Measurements from ENCODE around the gene SPAG9. TPM values are rescaled to one million over a fixed set of nuclear protein-coding genes. Genes with fewer than 3 reads are reported as not detected.

The SPAG9 gene
- total RNA-seq, 1 experiment from 2014 or later, result 144 TPM

- Histone ChIP-seq H3K27ac (ENCODE audit: low read length) (no peak overlapping the region), H3K4me1 (ENCODE audit: control insufficient read depth, insufficient read depth, low read length) (peaks cover 11% of the 10 kb centered on the region), H3K36me3 (ENCODE audit: control insufficient read depth, insufficient read depth, low read length) (no peaks in the 10 kb centered on the region), H3K27me3 (ENCODE audit: control insufficient read depth, insufficient read depth, low read length) (no peaks in the 10 kb centered on the region), H3K9me3 (ENCODE audit: control insufficient read depth, insufficient read depth, low read depth, low read length) (no peaks in the 10 kb centered on the region), H3K4me3 (ENCODE audit: low read depth in 2 of 2, low read length in 2 of 2) (no peak overlapping the region)
- in situ Hi-C loops (cut with HindIII; ENCODE audit: low pct_unique_long_range_greater_than_20kb, low sequenced_read_pairs) (no loop called here), intact Hi-C loops (cut with micrococcal nuclease; ENCODE audit: unreplicated experiment) (no loop called here)
- ChIA-PET CTCF (no interaction called here), POLR2A (no interaction called here)
- no peak for TF ChIP-seq SIN3A (IDR thresholded peaks at IDR 0.05; ENCODE audit: borderline replicate concordance, insufficient read depth, low read depth, low read length)
- TF ChIP-seq TCF7L2 (IDR thresholded peaks at IDR 0.05; ENCODE audit: low read depth, low read length), result no peak
- no peak for TF ChIP-seq POLR2AphosphoS5 (IDR thresholded peaks at IDR 0.05; ENCODE audit: low read depth, low read length)
- TF ChIP-seq CTCF (IDR thresholded peaks at IDR 0.05), result no peak
- TF ChIP-seq REST (IDR thresholded peaks at IDR 0.05; ENCODE audit: insufficient read depth in 1 of 2, low read depth in 2 of 2, low read length in 1 of 2), result no peak
- BruUV-seq (replicated peaks), result no TSS peak
- DNase-seq (ENCODE audit: low read depth, low spot score) (no peak), ATAC-seq (no peak)
Measured at GRCh38 chr17:51088287-51088686, 32.4 kb downstream of the SPAG9 start.

- TF ChIP-seq REST (IDR thresholded peaks at IDR 0.05; ENCODE audit: insufficient read depth in 1 of 2, low read depth in 2 of 2, low read length in 1 of 2) (no peak), TCF7L2 (IDR thresholded peaks at IDR 0.05; ENCODE audit: low read depth, low read length) (no peak), POLR2AphosphoS5 (IDR thresholded peaks at IDR 0.05; ENCODE audit: low read depth, low read length) (no peak), CTCF (IDR thresholded peaks at IDR 0.05) (no peak), SIN3A (IDR thresholded peaks at IDR 0.05; ENCODE audit: borderline replicate concordance, insufficient read depth, low read depth, low read length) (no peak)
- no peak for ATAC-seq
- H3K27ac ChIP-seq (ENCODE audit: low read length), result no peak overlapping the region
- no TSS peak for BruUV-seq (replicated peaks)
- H3K9me3 ChIP-seq (ENCODE audit: control insufficient read depth, insufficient read depth, low read depth, low read length), result no peaks in the 10 kb centered on the region
- in situ Hi-C loops (cut with HindIII; ENCODE audit: low pct_unique_long_range_greater_than_20kb, low sequenced_read_pairs), result no loop called here
- H3K27me3 ChIP-seq (ENCODE audit: control insufficient read depth, insufficient read depth, low read length), result no peaks in the 10 kb centered on the region
- no peaks in the 10 kb centered on the region for H3K36me3 ChIP-seq (ENCODE audit: control insufficient read depth, insufficient read depth, low read length)
- no peak for DNase-seq (ENCODE audit: low read depth, low spot score)
- intact Hi-C loops (cut with micrococcal nuclease; ENCODE audit: unreplicated experiment), result no loop called here
- H3K4me1 ChIP-seq (ENCODE audit: control insufficient read depth, insufficient read depth, low read length), result peaks cover 11% of the 10 kb centered on the region
- ChIA-PET POLR2A (no interaction called here), CTCF (no interaction called here)
- H3K4me3 ChIP-seq (ENCODE audit: low read depth in 2 of 2, low read length in 2 of 2), result no peak overlapping the region
Measured at GRCh38 chr17:51087072-51087757, 33.5 kb downstream of the SPAG9 start.

All from Panc1 (cell line).